BE2C (cell line): ENCODE data around the gene SH3BGRL2.
"Not testable (repeated sequence)": the region's sequence is repeated elsewhere in the genome, so short reads cannot be mapped to it uniquely, and the experiment has no call there.

Experiments
- DNase-seq: peaks from one replicate; pipeline ENCODE4 v3.0.0-alpha.2; 2020
- H3K27me3 ChIP-seq: fragments of 250-450 bp; sonication (Bioruptor Pico); 2 replicates; pipeline ENCODE4 v1.5.1; 2020; ENCODE audit warnings: mild to moderate bottlenecking
- H3K36me3 ChIP-seq: fragments of 250-450 bp; sonication (Bioruptor Pico); 2 replicates; pipeline ENCODE4 v1.5.1; 2020; ENCODE audit warnings: mild to moderate bottlenecking
- H3K4me1 ChIP-seq: fragments of 250-450 bp; sonication (Bioruptor Pico); 2 replicates; pipeline ENCODE4 v1.5.1; 2020
- H3K4me3 ChIP-seq: 2 replicates; pipeline ENCODE4 v1.5.1; 2011; ENCODE audit warnings: low read depth, low read length
- H3K9me3 ChIP-seq: fragments of 250-450 bp; sonication (Bioruptor Pico); 2 replicates; pipeline ENCODE4 v1.5.1; 2020
- CTCF ChIP-seq: IDR thresholded peaks from 2 replicates; pipeline ENCODE4 v1.5.1; 2012; ENCODE audit warnings: mild to moderate bottlenecking, low read depth, low read length

SH3BGRL2 gene

GRCh38 chr6:79612457-79612856, 18.7 kb upstream of the SH3BGRL2 start:
- no peak for DNase-seq
- Histone ChIP-seq H3K36me3 (no peaks in the 10 kb centered on the region), H3K4me3 (no peak overlapping the region), H3K27me3 (no peaks in the 10 kb centered on the region), H3K9me3 (no peaks in the 10 kb centered on the region), H3K4me1 (peaks cover 26% of the 10 kb centered on the region)
- no peak for TF ChIP-seq CTCF

- no peak for TF ChIP-seq CTCF
- DNase-seq: no peak
- no peaks in the 10 kb centered on the region for H3K36me3 ChIP-seq
- H3K4me1 ChIP-seq: peaks cover 26% of the 10 kb centered on the region
- H3K9me3 ChIP-seq: no peaks in the 10 kb centered on the region
- H3K4me3 ChIP-seq: no peak overlapping the region
- H3K27me3 ChIP-seq: no peaks in the 10 kb centered on the region
Measured at GRCh38 chr6:79612918-79613317, 18.2 kb upstream of the SH3BGRL2 start.

GRCh38 chr6:79613912-79614311, 17.2 kb upstream of the SH3BGRL2 start:
- no peak overlapping the region for H3K4me3 ChIP-seq
- peaks cover 24% of the 10 kb centered on the region for H3K4me1 ChIP-seq
- no peaks in the 10 kb centered on the region for H3K36me3 ChIP-seq
- H3K27me3 ChIP-seq: no peaks in the 10 kb centered on the region
- no peak for TF ChIP-seq CTCF
- no peaks in the 10 kb centered on the region for H3K9me3 ChIP-seq
- no peak for DNase-seq

GRCh38 chr6:79614326-79615305, 16.5 kb upstream of the SH3BGRL2 start:
- Histone ChIP-seq H3K27me3 (no peaks in the 10 kb centered on the region), H3K9me3 (no peaks in the 10 kb centered on the region), H3K36me3 (no peaks in the 10 kb centered on the region), H3K4me3 (no peak overlapping the region), H3K4me1 (peaks cover 19% of the 10 kb centered on the region)
- no peak for TF ChIP-seq CTCF
- DNase-seq: no peak

- peaks cover 4% of the 10 kb centered on the region; the same call in 1 of the 2 replicates for H3K4me1 ChIP-seq
- no peak for TF ChIP-seq CTCF
- H3K9me3 ChIP-seq: no peaks in the 10 kb centered on the region
- no peaks in the 10 kb centered on the region for H3K27me3 ChIP-seq
- no peaks in the 10 kb centered on the region for H3K36me3 ChIP-seq
- H3K4me3 ChIP-seq: no peak overlapping the region
- DNase-seq: no peak
Measured at GRCh38 chr6:79617518-79617941, 13.6 kb upstream of the SH3BGRL2 start.

GRCh38 chr6:79618425-79618824, 12.7 kb upstream of the SH3BGRL2 start:
- not testable (repeated sequence) for H3K27me3 ChIP-seq, H3K36me3 ChIP-seq, H3K4me3 ChIP-seq, DNase-seq, H3K9me3 ChIP-seq, H3K4me1 ChIP-seq
